ENCODE results near the gene BMP6. TPM values are rescaled to one million over a fixed set of nuclear protein-coding genes. Genes with fewer than 3 reads are reported as not detected.

Gene BMP6
- total RNA-seq, 1 experiment from 2014 or later: 1.6 TPM

DNA sequence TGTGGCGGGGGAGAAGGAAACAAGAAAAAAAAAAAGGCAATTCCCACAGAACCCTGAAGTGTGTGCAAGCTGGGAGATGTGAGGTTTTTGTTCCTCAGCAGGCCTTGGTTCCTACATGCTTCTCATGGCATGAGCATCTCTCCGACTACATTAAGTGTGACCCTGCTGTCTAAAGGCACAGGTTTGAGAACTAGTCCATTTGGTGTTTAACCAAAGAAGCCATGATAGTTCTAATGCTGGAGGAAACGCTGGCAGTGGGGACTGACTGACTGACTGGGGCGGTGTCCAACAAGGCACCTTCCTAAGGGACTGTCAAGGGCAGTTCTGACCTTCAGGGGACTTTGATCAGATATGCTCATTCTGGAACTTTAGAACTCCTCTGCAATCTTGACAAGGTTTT lies 180.8 kb downstream of the BMP6 start:
- DNase-seq (ENCODE audit: low read depth, low spot score): no peak
- Histone ChIP-seq H3K79me2 (ENCODE audit: insufficient read depth, low read length) (peaks cover 82% of the 10 kb centered on the region), H3K4me1 (ENCODE audit: control insufficient read depth in 1 of 2, insufficient read depth in 2 of 2, low read length in 2 of 2) (peaks cover 5 to 23% of the 10 kb centered on the region in 2 experiments), H3K36me3 (ENCODE audit: control insufficient read depth in 1 of 2, insufficient read depth in 2 of 2, low read length in 2 of 2) (peaks cover 21 to 39% of the 10 kb centered on the region in 2 experiments; a peak in 3 of 4 replicates), H3K27me3 (ENCODE audit: insufficient read depth, low read length) (no peaks in the 10 kb centered on the region), H3K4me2 (ENCODE audit: low read length) (no peak overlapping the region), H3K9me2 (ENCODE audit: insufficient read depth) (no peaks in the 10 kb centered on the region), H3K4me3 (replicated peaks in 1 of 2; ENCODE audit: low read depth in 1 of 2, low read length in 2 of 2) (no peak overlapping the region), H3K27ac (ENCODE audit: low read depth, low read length) (no peak overlapping the region), H3K9me3 (ENCODE audit: control insufficient read depth in 1 of 2, insufficient read depth in 1 of 2, low read depth in 1 of 2, low read length in 2 of 2) (no peaks in the 10 kb centered on the region), H2AFZ (ENCODE audit: low read depth, low read length, poor library complexity, severe bottlenecking) (no peak overlapping the region), H4K20me1 (ENCODE audit: insufficient read depth) (peaks cover 6% of the 10 kb centered on the region; the same call in 1 of the 2 replicates), H3K9ac (ENCODE audit: low read length) (no peak overlapping the region)
- CTCF ChIA-PET: no interaction called here
- POLR2A ChIA-PET: no interaction called here
- intact Hi-C loops (cut with micrococcal nuclease): no loop called here
- TF ChIP-seq POLR2AphosphoS5 (IDR thresholded peaks at IDR 0.05; ENCODE audit: low read depth, low read length) (no peak), CEBPB (IDR thresholded peaks at IDR 0.05; ENCODE audit: low read depth) (no peak), ZNF274 (IDR thresholded peaks at IDR 0.05; ENCODE audit: low read depth, low read length) (no peak)
- TF ChIP-seq, protein P1, sequence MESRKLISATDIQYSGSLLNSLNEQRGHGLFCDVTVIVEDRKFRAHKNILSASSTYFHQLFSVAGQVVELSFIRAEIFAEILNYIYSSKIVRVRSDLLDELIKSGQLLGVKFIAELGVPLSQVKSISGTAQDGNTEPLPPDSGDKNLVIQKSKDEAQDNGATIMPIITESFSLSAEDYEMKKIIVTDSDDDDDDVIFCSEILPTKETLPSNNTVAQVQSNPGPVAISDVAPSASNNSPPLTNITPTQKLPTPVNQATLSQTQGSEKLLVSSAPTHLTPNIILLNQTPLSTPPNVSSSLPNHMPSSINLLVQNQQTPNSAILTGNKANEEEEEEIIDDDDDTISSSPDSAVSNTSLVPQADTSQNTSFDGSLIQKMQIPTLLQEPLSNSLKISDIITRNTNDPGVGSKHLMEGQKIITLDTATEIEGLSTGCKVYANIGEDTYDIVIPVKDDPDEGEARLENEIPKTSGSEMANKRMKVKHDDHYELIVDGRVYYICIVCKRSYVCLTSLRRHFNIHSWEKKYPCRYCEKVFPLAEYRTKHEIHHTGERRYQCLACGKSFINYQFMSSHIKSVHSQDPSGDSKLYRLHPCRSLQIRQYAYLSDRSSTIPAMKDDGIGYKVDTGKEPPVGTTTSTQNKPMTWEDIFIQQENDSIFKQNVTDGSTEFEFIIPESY (IDR thresholded peaks at IDR 0.05; ENCODE audit: extremely low read depth, insufficient replicate concordance, low read length): no peak
- RAD21 ChIA-PET (ENCODE audit: low non-redundant PET in 1 of 2, low total read pairs in 2 of 2, uncharacterized antibody in 2 of 2, unreplicated experiment in 2 of 2): no interaction called here
- no peak for ATAC-seq
- BruUV-seq (replicated peaks): no TSS peak

DNA sequence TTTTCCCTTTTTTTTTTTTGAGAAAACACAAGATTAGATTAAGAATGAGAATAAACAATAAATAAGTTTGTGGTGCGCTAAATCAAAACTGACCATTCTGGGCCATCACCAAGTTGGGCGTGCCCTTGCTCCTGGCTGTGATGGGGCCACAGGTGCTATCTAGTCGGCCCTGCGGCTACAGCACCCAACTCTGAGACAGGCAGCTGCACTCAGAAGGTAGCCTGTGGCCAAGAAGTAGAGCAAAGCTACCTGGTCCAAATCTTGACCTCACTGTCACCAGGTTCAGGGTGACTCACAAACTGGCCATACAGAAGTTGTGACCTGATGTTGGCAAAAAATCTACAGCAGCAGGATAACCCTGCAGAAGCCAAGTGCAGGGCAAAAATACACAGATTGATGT lies 181.3 kb downstream of the BMP6 start:
- TF ChIP-seq, protein P2, sequence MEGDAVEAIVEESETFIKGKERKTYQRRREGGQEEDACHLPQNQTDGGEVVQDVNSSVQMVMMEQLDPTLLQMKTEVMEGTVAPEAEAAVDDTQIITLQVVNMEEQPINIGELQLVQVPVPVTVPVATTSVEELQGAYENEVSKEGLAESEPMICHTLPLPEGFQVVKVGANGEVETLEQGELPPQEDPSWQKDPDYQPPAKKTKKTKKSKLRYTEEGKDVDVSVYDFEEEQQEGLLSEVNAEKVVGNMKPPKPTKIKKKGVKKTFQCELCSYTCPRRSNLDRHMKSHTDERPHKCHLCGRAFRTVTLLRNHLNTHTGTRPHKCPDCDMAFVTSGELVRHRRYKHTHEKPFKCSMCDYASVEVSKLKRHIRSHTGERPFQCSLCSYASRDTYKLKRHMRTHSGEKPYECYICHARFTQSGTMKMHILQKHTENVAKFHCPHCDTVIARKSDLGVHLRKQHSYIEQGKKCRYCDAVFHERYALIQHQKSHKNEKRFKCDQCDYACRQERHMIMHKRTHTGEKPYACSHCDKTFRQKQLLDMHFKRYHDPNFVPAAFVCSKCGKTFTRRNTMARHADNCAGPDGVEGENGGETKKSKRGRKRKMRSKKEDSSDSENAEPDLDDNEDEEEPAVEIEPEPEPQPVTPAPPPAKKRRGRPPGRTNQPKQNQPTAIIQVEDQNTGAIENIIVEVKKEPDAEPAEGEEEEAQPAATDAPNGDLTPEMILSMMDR (IDR thresholded peaks at IDR 0.05 in 2 of 3, conservative IDR thresholded peaks at IDR 0.05 in 1 of 3; ENCODE audit: borderline replicate concordance in 1 of 3, insufficient read depth in 1 of 3, low read depth in 2 of 3, low read length in 2 of 3): no peak
- peaks cover 6% of the 10 kb centered on the region; the same call in 1 of the 2 replicates for H4K20me1 ChIP-seq (ENCODE audit: insufficient read depth)
- H3K27me3 ChIP-seq (ENCODE audit: insufficient read depth, low read length): no peaks in the 10 kb centered on the region
- ChIA-PET RAD21 (ENCODE audit: low non-redundant PET in 1 of 2, low total read pairs in 2 of 2, uncharacterized antibody in 2 of 2, unreplicated experiment in 2 of 2) (no interaction called here), CTCF (no interaction called here), POLR2A (no interaction called here)
- DNase-seq (ENCODE audit: low read depth, low spot score) (no peak), ATAC-seq (no peak)
- H3K9me2 ChIP-seq (ENCODE audit: insufficient read depth): no peaks in the 10 kb centered on the region
- H3K9ac ChIP-seq (ENCODE audit: low read length): no peak overlapping the region
- no peaks in the 10 kb centered on the region for H3K9me3 ChIP-seq (ENCODE audit: control insufficient read depth in 1 of 2, insufficient read depth in 1 of 2, low read depth in 1 of 2, low read length in 2 of 2)
- no TSS peak for BruUV-seq (replicated peaks)
- H3K79me2 ChIP-seq (ENCODE audit: insufficient read depth, low read length): peaks cover 78% of the 10 kb centered on the region
- H3K4me1 ChIP-seq (ENCODE audit: control insufficient read depth in 1 of 2, insufficient read depth in 2 of 2, low read length in 2 of 2): peaks cover 5 to 24% of the 10 kb centered on the region in 2 experiments
- no peak overlapping the region for H3K4me2 ChIP-seq (ENCODE audit: low read length)
- H3K4me3 ChIP-seq (replicated peaks in 1 of 2; ENCODE audit: low read depth in 1 of 2, low read length in 2 of 2): no peak overlapping the region
- H3K36me3 ChIP-seq (ENCODE audit: control insufficient read depth in 1 of 2, insufficient read depth in 2 of 2, low read length in 2 of 2): peaks cover 17 to 35% of the 10 kb centered on the region in 2 experiments; a peak in 3 of 4 replicates
- H2AFZ ChIP-seq (ENCODE audit: low read depth, low read length, poor library complexity, severe bottlenecking): no peak overlapping the region
- intact Hi-C loops (cut with micrococcal nuclease): no loop called here
- H3K27ac ChIP-seq (ENCODE audit: low read depth, low read length): no peak overlapping the region

All from HCT116 (cell line).